Measurements from ENCODE around the gene MTHFR.
A peak's percentile ranks its signal among the peaks of the same experiment; 100 is the strongest.

MTHFR gene

GRCh38 chr1:11783556-11783955, 22.2 kb downstream of the MTHFR start:
- Histone ChIP-seq H3K79me2 (ENCODE audit: control insufficient read depth, insufficient read depth, low read length) (no peaks in the 10 kb centered on the region), H3K56ac (ENCODE audit: low read length) (no peak overlapping the region), H3K4me2 (ENCODE audit: low read length) (no peak overlapping the region), H2BK5ac (ENCODE audit: low read length) (no peak overlapping the region), H3K4ac (ENCODE audit: low read depth, low read length) (no peak overlapping the region), H2AK5ac (ENCODE audit: low read length) (no peak overlapping the region), H3K27ac (ENCODE audit: low read depth, low read length) (no peak overlapping the region), H3K36me3 (ENCODE audit: control insufficient read depth, insufficient read depth, low read length) (no peaks in the 10 kb centered on the region), H3K9ac (ENCODE audit: low read length) (no peak overlapping the region), H3K4me3 (ENCODE audit: low read length) (no peak overlapping the region), H3K79me1 (ENCODE audit: low read length) (no peaks in the 10 kb centered on the region), H3K4me1 (ENCODE audit: control insufficient read depth, low read depth, low read length) (peaks cover 13% of the 10 kb centered on the region), H4K8ac (ENCODE audit: low read depth, low read length) (no peak overlapping the region), H2BK15ac (replicated peaks; ENCODE audit: low read depth) (no peak overlapping the region), H2BK120ac (ENCODE audit: low read depth, low read length) (no peak overlapping the region), H3K23ac (ENCODE audit: low read length) (no peak overlapping the region), H3K18ac (ENCODE audit: low read length) (no peak overlapping the region), H3K27me3 (ENCODE audit: insufficient read depth, low read length, poor library complexity) (no peaks in the 10 kb centered on the region), H4K5ac (ENCODE audit: low read length) (no peak overlapping the region)
- WGBS (ENCODE audit: extremely low coverage, insufficient coverage, low lambda C conversion rate) = no CpG with 5 or more reads among the region's 6 CpGs
- no peak for DNase-seq

- no peak overlapping the region for H2AK5ac ChIP-seq (ENCODE audit: low read length)
- no peak overlapping the region for H3K4ac ChIP-seq (ENCODE audit: low read depth, low read length)
- no peak overlapping the region for H2BK120ac ChIP-seq (ENCODE audit: low read depth, low read length)
- H3K27ac ChIP-seq (ENCODE audit: low read depth, low read length) = no peak overlapping the region
- H3K79me2 ChIP-seq (ENCODE audit: control insufficient read depth, insufficient read depth, low read length) = no peaks in the 10 kb centered on the region
- no peak overlapping the region for H3K4me3 ChIP-seq (ENCODE audit: low read length)
- no peaks in the 10 kb centered on the region for H3K36me3 ChIP-seq (ENCODE audit: control insufficient read depth, insufficient read depth, low read length)
- no CpG with 5 or more reads among the region's 6 CpGs for WGBS (ENCODE audit: extremely low coverage, insufficient coverage, low lambda C conversion rate)
- DNase-seq = no peak
- H4K8ac ChIP-seq (ENCODE audit: low read depth, low read length) = no peak overlapping the region
- peaks cover 4% of the 10 kb centered on the region for H3K4me1 ChIP-seq (ENCODE audit: control insufficient read depth, low read depth, low read length)
- no peak overlapping the region for H3K23ac ChIP-seq (ENCODE audit: low read length)
- H3K56ac ChIP-seq (ENCODE audit: low read length) = no peak overlapping the region
- H3K79me1 ChIP-seq (ENCODE audit: low read length) = no peaks in the 10 kb centered on the region
- H2BK15ac ChIP-seq (replicated peaks; ENCODE audit: low read depth) = no peak overlapping the region
- no peaks in the 10 kb centered on the region for H3K27me3 ChIP-seq (ENCODE audit: insufficient read depth, low read length, poor library complexity)
- no peak overlapping the region for H3K4me2 ChIP-seq (ENCODE audit: low read length)
- H4K5ac ChIP-seq (ENCODE audit: low read length) = no peak overlapping the region
- H3K9ac ChIP-seq (ENCODE audit: low read length) = no peak overlapping the region
- no peak overlapping the region for H3K18ac ChIP-seq (ENCODE audit: low read length)
- no peak overlapping the region for H2BK5ac ChIP-seq (ENCODE audit: low read length)
Observed at GRCh38 chr1:11782127-11782708, 23.5 kb downstream of the MTHFR start.

GRCh38 chr1:11781297-11781696, 24.5 kb downstream of the MTHFR start:
- Histone ChIP-seq H4K8ac (ENCODE audit: low read depth, low read length) (no peak overlapping the region), H3K23ac (ENCODE audit: low read length) (no peak overlapping the region), H3K27me3 (ENCODE audit: insufficient read depth, low read length, poor library complexity) (no peaks in the 10 kb centered on the region), H3K4me3 (ENCODE audit: low read length) (no peak overlapping the region), H3K4me1 (ENCODE audit: control insufficient read depth, low read depth, low read length) (no peaks in the 10 kb centered on the region), H4K5ac (ENCODE audit: low read length) (no peak overlapping the region), H3K9ac (ENCODE audit: low read length) (no peak overlapping the region), H3K4ac (ENCODE audit: low read depth, low read length) (no peak overlapping the region), H2BK5ac (ENCODE audit: low read length) (no peak overlapping the region), H3K56ac (ENCODE audit: low read length) (no peak overlapping the region), H2BK15ac (replicated peaks; ENCODE audit: low read depth) (no peak overlapping the region), H2BK120ac (ENCODE audit: low read depth, low read length) (no peak overlapping the region), H3K4me2 (ENCODE audit: low read length) (no peak overlapping the region), H2AK5ac (ENCODE audit: low read length) (no peak overlapping the region), H3K18ac (ENCODE audit: low read length) (no peak overlapping the region), H3K79me1 (ENCODE audit: low read length) (no peaks in the 10 kb centered on the region), H3K27ac (ENCODE audit: low read depth, low read length) (no peak overlapping the region), H3K79me2 (ENCODE audit: control insufficient read depth, insufficient read depth, low read length) (no peaks in the 10 kb centered on the region), H3K36me3 (ENCODE audit: control insufficient read depth, insufficient read depth, low read length) (no peaks in the 10 kb centered on the region)
- no CpG with 5 or more reads among the region's 12 CpGs for WGBS (ENCODE audit: extremely low coverage, insufficient coverage, low lambda C conversion rate)
- DNase-seq = no peak

- no peaks in the 10 kb centered on the region for H3K4me1 ChIP-seq (ENCODE audit: control insufficient read depth, low read depth, low read length)
- H3K9ac ChIP-seq (ENCODE audit: low read length) = no peak overlapping the region
- H2BK5ac ChIP-seq (ENCODE audit: low read length) = no peak overlapping the region
- H3K4ac ChIP-seq (ENCODE audit: low read depth, low read length) = no peak overlapping the region
- no peak overlapping the region for H3K4me3 ChIP-seq (ENCODE audit: low read length)
- H3K56ac ChIP-seq (ENCODE audit: low read length) = no peak overlapping the region
- no peak overlapping the region for H3K4me2 ChIP-seq (ENCODE audit: low read length)
- no peaks in the 10 kb centered on the region for H3K27me3 ChIP-seq (ENCODE audit: insufficient read depth, low read length, poor library complexity)
- H2BK15ac ChIP-seq (replicated peaks; ENCODE audit: low read depth) = no peak overlapping the region
- no peak overlapping the region for H3K23ac ChIP-seq (ENCODE audit: low read length)
- H3K18ac ChIP-seq (ENCODE audit: low read length) = no peak overlapping the region
- no peak overlapping the region for H2BK120ac ChIP-seq (ENCODE audit: low read depth, low read length)
- H4K8ac ChIP-seq (ENCODE audit: low read depth, low read length) = no peak overlapping the region
- no peak overlapping the region for H2AK5ac ChIP-seq (ENCODE audit: low read length)
- WGBS (ENCODE audit: extremely low coverage, insufficient coverage, low lambda C conversion rate) = no CpG with 5 or more reads among the region's 10 CpGs
- no peak overlapping the region for H3K27ac ChIP-seq (ENCODE audit: low read depth, low read length)
- DNase-seq = peak; percentile 68
- no peaks in the 10 kb centered on the region for H3K36me3 ChIP-seq (ENCODE audit: control insufficient read depth, insufficient read depth, low read length)
- no peak overlapping the region for H4K5ac ChIP-seq (ENCODE audit: low read length)
- no peaks in the 10 kb centered on the region for H3K79me2 ChIP-seq (ENCODE audit: control insufficient read depth, insufficient read depth, low read length)
- H3K79me1 ChIP-seq (ENCODE audit: low read length) = no peaks in the 10 kb centered on the region
Observed at GRCh38 chr1:11780380-11781147, 25.2 kb downstream of the MTHFR start.

- Histone ChIP-seq H2BK5ac (ENCODE audit: low read length) (no peak overlapping the region), H3K4ac (ENCODE audit: low read depth, low read length) (no peak overlapping the region), H3K27me3 (ENCODE audit: insufficient read depth, low read length, poor library complexity) (no peaks in the 10 kb centered on the region), H3K23ac (ENCODE audit: low read length) (no peak overlapping the region), H3K36me3 (ENCODE audit: control insufficient read depth, insufficient read depth, low read length) (no peaks in the 10 kb centered on the region), H3K56ac (ENCODE audit: low read length) (no peak overlapping the region), H2BK120ac (ENCODE audit: low read depth, low read length) (no peak overlapping the region), H3K27ac (ENCODE audit: low read depth, low read length) (no peak overlapping the region), H3K4me2 (ENCODE audit: low read length) (no peak overlapping the region), H3K18ac (ENCODE audit: low read length) (no peak overlapping the region), H3K4me1 (ENCODE audit: control insufficient read depth, low read depth, low read length) (no peaks in the 10 kb centered on the region), H3K79me2 (ENCODE audit: control insufficient read depth, insufficient read depth, low read length) (no peaks in the 10 kb centered on the region), H4K8ac (ENCODE audit: low read depth, low read length) (no peak overlapping the region), H3K9ac (ENCODE audit: low read length) (no peak overlapping the region), H3K79me1 (ENCODE audit: low read length) (no peaks in the 10 kb centered on the region), H2AK5ac (ENCODE audit: low read length) (no peak overlapping the region), H2BK15ac (replicated peaks; ENCODE audit: low read depth) (no peak overlapping the region), H4K5ac (ENCODE audit: low read length) (no peak overlapping the region), H3K4me3 (ENCODE audit: low read length) (no peak overlapping the region)
- WGBS (ENCODE audit: extremely low coverage, insufficient coverage, low lambda C conversion rate) = no CpG with 5 or more reads among the region's 13 CpGs
- no peak for DNase-seq
Observed at GRCh38 chr1:11779715-11780379, 25.9 kb downstream of the MTHFR start.

Data from mesendoderm (in vitro differentiated cells).